ENCODE results near the gene PAFAH2.

DNA sequence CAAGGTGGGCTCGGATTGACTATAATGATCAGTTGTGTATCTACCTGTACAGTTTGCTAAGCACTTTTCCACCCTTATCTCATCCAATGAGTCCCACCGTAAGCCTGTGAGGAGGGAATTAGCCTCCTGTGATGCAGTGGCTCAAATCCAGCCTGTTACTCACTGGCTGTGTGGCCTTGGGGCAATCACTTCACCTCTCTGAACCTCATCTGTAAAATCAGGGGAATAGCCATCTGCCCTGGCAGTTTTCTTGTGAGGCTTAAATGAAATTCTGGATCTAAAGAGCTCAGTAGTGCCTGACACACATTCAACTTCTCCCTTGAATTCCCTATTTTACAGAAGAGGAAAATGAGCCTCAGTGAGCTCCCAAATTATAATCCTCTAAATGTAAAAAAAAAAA, 16.3 kb upstream of the PAFAH2 start:
- TF ChIP-seq, protein P1, sequence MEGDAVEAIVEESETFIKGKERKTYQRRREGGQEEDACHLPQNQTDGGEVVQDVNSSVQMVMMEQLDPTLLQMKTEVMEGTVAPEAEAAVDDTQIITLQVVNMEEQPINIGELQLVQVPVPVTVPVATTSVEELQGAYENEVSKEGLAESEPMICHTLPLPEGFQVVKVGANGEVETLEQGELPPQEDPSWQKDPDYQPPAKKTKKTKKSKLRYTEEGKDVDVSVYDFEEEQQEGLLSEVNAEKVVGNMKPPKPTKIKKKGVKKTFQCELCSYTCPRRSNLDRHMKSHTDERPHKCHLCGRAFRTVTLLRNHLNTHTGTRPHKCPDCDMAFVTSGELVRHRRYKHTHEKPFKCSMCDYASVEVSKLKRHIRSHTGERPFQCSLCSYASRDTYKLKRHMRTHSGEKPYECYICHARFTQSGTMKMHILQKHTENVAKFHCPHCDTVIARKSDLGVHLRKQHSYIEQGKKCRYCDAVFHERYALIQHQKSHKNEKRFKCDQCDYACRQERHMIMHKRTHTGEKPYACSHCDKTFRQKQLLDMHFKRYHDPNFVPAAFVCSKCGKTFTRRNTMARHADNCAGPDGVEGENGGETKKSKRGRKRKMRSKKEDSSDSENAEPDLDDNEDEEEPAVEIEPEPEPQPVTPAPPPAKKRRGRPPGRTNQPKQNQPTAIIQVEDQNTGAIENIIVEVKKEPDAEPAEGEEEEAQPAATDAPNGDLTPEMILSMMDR (IDR thresholded peaks at IDR 0.05; ENCODE audit: insufficient read depth, low read length, poor library complexity, severe bottlenecking), result no peak
- TF ChIP-seq EZH2phosphoT487 (conservative IDR thresholded peaks at IDR 0.05; ENCODE audit: low read length), result no peak
